Forelimb muscle (tissue), 1 donor: Measurements from ENCODE around the gene COTL1. TPM values are rescaled to one million over a fixed set of nuclear protein-coding genes. Genes with fewer than 3 reads are reported as not detected.

Source experiments
- DNase-seq: peaks from one replicate; pipeline ENCODE4 v3.0.0-alpha.2; 2013; ENCODE audit warnings: low read depth
- polyA plus RNA-seq: library from polyadenylated mRNA; unstranded; fragments of 120-200 nt; gene quantifications from one replicate; pipeline ENCODE4 v1.2.1, GENCODE V29; 2013; ENCODE audit not compliant: insufficient read length

Gene COTL1
- polyA plus RNA-seq, 1 donor = 21.5 TPM

GRCh38 chr16:84614073-84614459 is 3.8 kb downstream of the COTL1 start:
- no peak for DNase-seq

- no peak for DNase-seq
Observed at GRCh38 chr16:84613408-84614072, 4.3 kb downstream of the COTL1 start.

- DNase-seq = no peak
Observed at GRCh38 chr16:84612686-84613085, 5.2 kb downstream of the COTL1 start.

- DNase-seq = no peak
Observed at GRCh38 chr16:84611041-84611440, 6.8 kb downstream of the COTL1 start.

- DNase-seq = no peak
Observed at GRCh38 chr16:84610376-84610775, 7.5 kb downstream of the COTL1 start.

GRCh38 chr16:84609563-84610177 is 8.2 kb downstream of the COTL1 start:
- no peak for DNase-seq

- DNase-seq = no peak
Observed at GRCh38 chr16:84608282-84608681, 9.6 kb downstream of the COTL1 start.

- no peak for DNase-seq
Observed at GRCh38 chr16:84607694-84608093, 10.2 kb downstream of the COTL1 start.

- DNase-seq = no peak
Observed at GRCh38 chr16:84607061-84607460, 10.8 kb downstream of the COTL1 start.

- DNase-seq = no peak
Observed at GRCh38 chr16:84606081-84606875, 11.6 kb downstream of the COTL1 start.

- no peak for DNase-seq
Observed at GRCh38 chr16:84605339-84605848, 12.5 kb downstream of the COTL1 start.

GRCh38 chr16:84604477-84605013 is 13.3 kb downstream of the COTL1 start:
- no peak for DNase-seq

GRCh38 chr16:84603940-84604339 is 13.9 kb downstream of the COTL1 start:
- no peak for DNase-seq

GRCh38 chr16:84603140-84603816 is 14.6 kb downstream of the COTL1 start:
- DNase-seq = no peak

GRCh38 chr16:84600343-84601229 is 17.3 kb downstream of the COTL1 start:
- DNase-seq = no peak

- no peak for DNase-seq
Observed at GRCh38 chr16:84599521-84600202, 18.2 kb downstream of the COTL1 start.

- DNase-seq = no peak
Observed at GRCh38 chr16:84598360-84598759, 19.5 kb downstream of the COTL1 start.

GRCh38 chr16:84597931-84598351 is 19.9 kb downstream of the COTL1 start:
- no peak for DNase-seq

GRCh38 chr16:84597528-84597896 is 20.4 kb downstream of the COTL1 start:
- DNase-seq = no peak
